Left renal cortex interstitium (tissue), 4 donors: ENCODE measurements around the gene PAK1. TPM values are rescaled to one million over a fixed set of nuclear protein-coding genes. Genes with fewer than 3 reads are reported as not detected.

Source experiments
- DNase-seq, 4 donors: peaks; one replicate each; pipeline ENCODE4 v3.0.0-alpha.2; 2013; ENCODE audit warnings: low read depth in 4 of 4, low spot score in 2 of 4, missing footprints in 1 of 4
- polyA plus RNA-seq, 4 donors: library from polyadenylated mRNA; unstranded; fragments of 120-200 nt; gene quantifications; one replicate each; pipeline ENCODE4 v1.2.1, GENCODE V29; 2013; ENCODE audit not compliant: insufficient read length in 4 of 4

PAK1 gene
- polyA plus RNA-seq, 4 donors, result 72.8 to 99.2 (median 85.9) TPM

DNA sequence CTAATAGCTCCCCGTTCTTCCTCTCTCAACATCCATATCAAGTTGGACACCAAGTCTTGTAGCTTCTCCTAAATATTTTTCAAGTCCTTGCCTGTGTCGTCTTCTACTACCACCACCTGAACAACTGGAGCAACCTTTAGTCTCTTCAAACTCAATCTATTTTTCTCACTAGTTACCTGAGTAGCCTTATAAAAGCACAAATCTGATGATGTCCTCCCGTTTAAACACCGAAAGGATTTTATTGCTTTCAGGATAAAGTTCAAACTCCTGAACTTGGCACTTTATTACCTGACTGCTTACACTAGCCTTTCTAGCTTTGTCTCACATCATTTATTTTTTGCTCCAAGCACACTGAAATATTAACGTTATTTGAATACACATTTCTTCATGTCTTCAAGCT lies 1.3 kb upstream of the PAK1 start:
- no peak for DNase-seq

GRCh38 chr11:77474684-77475060 lies 778 bp upstream of the PAK1 start:
- no peak for DNase-seq

GRCh38 chr11:77472991-77473800 lies 698 bp downstream of the PAK1 start:
- peak in 2 of 4 donors; percentile 29 to 48 for DNase-seq

DNA sequence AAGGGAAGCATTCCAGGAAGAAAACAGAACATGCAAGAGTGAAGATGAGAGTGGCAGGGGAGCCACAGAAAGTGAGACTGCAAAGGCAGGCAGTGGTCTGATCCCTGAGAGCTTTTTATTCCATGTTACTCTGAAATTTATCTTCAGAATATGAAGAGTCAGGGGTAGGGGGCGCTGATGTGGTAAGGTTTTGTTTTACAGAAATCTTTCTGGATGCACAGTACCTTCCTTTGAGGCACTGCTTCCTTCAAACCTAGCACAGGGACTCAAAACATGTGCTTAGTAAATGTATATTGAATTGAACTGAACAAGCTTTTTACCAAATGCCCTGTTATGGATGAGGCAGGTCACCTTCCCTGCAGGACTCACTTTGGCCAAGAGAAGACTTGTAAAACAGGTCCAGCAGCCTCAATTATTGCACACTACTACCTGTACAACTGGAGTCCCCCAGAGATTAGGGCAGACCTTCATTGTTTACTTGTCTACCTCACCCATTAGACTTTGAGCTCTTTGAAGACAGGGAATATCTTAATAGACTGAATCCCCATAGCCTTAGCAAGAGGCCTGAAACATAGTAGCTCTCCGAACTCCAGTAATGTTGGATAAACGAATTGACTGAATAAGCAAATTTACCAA lies 2.2 kb downstream of the PAK1 start:
- DNase-seq, result peak in 2 of 4 donors; percentile 19 to 28

DNA sequence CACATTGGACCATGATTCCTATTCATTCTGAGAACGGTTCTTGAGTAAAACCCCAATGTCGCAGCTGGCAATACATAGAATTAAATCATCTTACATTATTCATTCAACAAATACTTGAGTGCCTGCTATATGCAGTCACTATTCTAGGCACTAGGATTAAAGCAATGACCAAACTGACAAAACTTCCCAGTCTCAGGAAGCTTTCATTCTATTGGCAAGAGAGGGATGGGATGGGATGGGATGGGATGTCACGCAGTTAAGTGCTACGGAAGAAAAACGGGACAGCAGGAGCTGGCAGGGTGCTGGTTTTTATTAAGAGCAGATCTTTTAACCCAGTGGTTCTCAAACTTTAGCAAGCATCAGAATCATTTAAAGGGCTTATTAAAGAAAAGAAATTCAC lies 2.9 kb downstream of the PAK1 start:
- DNase-seq, result no peak

DNA sequence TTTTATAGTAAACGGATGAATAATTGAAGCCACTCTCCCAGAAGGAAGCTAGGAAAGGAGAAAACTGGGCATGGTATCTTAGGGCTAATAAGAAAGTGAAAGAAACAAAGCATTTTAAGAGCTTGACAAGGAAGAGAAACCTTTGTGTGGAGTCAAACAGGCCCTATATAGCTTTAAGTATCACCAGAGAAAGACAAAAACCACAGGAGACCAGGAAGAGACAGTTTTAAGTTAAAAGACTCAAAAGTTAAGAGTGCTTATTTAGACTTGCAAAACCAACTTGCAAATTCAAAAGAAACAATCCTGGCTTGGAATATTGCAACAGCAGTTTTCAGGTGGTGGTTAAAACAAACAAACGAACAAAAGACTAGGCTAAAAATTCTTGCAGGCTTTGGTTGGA lies 3.4 kb downstream of the PAK1 start:
- DNase-seq, result no peak

DNA sequence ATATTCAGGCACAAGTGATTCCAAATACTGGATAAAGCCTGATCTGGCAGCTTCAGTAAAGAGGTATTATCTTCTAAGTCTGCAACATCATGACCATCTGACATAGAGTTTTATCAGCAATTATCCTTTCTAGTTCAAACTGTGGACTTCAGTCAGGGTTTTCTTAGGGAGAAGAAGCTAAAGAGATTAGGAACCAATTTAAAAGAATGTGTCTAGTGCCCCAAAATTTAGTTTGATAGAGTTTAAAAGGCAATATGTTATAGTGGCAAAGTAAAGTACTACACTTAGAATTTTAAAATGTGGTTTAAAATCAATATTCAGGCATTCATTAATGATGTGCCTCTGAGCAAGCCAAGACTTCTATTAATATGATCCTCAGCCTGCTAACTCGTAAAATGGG lies 5.4 kb downstream of the PAK1 start:
- no peak for DNase-seq

DNA sequence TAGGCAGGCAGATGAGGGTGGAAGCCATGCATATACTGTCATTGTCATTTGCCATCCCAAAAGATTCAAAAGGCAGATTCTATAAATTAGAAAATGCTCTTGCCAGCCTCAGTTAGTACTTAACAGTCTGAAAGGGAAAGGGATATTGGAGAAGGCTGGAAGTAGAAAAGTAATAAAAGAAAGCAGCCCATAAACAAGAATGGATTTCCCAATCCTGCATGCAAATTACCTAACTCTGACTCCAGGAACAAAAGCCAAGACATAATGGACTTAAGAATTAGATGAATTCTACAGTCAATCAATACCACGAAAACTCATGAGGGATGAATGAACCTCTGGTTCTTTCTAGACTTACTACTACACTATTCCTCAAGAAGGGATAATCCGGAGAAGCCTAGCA lies 5.9 kb downstream of the PAK1 start:
- DNase-seq, result no peak

DNA sequence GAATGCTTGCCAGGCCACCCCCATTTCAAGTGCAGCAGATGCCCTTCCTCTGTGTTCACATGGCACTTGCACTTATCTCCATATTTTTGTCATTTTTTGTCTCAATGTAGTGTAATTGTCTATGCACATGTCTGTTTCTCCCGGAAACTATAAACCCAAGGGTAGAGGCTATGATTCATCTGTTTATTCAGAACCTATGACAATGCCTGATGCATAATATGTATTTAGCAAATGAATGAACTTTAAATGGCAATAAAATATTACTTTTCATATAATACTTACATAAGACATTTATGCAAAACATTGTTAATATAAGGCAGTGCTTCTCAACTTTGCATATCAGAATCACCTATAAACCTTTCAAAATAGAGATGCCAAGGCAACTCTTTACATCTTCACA lies 6.7 kb downstream of the PAK1 start:
- no peak for DNase-seq

GRCh38 chr11:77457340-77457739 lies 16.6 kb downstream of the PAK1 start:
- DNase-seq, result no peak

DNA sequence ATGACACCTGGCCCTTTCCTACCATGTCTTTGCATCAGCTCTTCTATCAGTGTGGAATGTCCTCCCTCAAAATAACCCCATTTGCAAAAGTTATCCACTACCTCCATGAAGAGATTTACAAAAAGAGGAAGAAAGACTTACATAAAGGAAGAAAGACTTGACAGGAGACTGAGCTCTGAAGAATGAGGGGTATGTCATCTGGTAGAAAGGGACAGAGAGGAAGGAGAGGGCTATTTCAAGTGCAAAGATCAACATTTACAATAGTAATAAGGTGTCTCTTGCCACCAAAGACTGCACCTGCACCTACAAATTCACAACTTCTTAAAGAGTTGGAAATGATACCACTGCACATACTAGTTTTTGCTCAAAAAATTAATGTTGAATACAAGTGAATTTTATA lies 18.2 kb downstream of the PAK1 start:
- no peak for DNase-seq

DNA sequence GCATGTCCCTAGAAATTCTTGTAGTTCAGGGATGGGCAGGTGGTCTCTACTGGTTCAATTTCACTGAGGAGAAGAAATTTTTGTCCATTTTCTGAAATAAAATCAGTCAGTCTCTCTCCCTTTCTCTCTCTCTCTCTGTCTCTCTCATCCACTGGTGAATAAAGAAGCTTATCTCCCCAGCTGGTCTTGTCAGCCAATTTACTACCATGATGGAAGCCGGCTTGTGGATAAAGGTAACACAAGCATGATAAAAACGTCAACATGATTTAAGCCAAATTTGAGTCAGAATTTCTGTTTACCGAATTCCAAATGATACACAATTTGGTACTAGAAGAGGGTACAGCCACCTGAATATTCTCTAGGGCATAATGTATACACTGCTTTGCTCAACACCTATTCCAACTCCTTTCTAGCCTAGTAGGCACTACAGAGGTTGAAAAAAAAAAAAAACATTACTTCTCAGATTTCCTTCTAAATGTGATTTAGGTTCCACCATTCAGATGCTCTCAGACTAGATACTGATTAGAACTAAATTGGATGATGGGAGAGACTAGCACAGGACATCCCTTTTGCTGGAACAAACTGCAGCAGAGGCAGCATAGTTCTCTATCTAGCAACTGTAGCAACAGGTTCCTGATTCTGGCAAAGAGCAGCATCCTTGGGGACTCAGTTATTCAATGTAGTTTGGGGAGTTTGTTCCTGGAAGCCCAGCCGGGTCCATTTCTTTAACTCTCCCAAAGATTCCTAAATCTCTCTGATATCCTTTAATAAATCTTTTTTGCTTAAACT lies 18.8 kb downstream of the PAK1 start:
- peak in 2 of 4 donors; percentile 9 to 17 for DNase-seq

DNA sequence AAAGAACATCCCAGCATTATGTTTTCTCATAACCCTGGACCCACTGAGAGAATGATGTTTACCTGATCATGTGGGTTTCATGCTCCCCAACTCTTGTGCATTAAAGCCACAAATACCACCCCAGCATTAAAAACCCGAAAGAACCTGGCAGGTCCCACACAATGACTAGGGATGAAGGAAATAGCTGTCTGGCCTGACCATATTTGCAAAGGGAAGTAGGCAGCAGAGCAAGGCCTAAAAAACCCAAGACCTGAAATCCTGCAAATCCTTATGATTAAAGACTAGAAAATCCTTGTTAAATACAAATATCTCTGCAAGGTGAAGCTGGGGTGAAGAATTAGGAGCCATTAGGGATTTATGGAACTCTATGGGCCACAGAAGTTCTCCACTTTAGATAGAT lies 23.7 kb downstream of the PAK1 start:
- DNase-seq, result no peak

DNA sequence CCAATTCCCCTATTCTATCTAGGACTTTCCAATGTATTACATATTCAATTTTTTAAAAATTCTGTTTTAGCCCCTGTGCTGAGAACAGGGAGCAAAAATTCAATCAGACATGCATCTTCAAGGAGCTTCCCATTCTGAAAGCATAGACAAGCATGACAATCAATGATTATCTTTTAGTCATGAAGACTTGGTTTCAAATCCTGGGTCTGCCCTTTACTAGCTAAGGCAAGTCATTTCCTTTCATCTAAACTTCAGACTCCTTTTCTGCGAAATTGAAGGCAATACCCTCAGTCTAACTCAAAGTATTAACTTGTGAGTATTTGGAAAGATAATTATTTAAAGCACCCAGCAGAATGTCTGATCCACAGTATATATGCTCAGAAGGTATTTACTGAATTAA lies 24.1 kb downstream of the PAK1 start:
- DNase-seq, result no peak

DNA sequence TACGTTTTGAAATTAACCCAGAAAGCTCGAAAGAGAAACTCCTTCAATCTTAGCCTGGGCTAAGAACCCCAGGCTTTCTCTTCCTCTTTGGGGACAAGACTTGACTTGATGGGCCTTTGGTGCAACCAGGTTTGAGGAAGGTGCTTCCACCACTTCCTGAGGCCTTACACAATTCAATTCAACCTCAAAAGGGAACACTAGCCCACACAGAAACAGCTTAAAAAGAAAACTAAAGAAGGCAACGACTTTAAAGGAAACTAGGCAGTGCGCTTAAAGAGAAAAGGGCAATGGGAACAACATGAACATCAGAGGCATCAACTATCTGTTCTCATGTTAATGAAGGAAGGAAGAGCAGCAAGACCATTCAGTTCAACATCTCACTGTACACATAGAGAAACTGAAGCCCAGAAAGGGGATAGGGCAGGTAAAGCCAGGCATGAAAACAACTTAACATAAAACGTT lies 24.8 kb downstream of the PAK1 start:
- no peak for DNase-seq

- no peak for DNase-seq
Measured at GRCh38 chr11:77448269-77448668, 25.6 kb downstream of the PAK1 start.

DNA sequence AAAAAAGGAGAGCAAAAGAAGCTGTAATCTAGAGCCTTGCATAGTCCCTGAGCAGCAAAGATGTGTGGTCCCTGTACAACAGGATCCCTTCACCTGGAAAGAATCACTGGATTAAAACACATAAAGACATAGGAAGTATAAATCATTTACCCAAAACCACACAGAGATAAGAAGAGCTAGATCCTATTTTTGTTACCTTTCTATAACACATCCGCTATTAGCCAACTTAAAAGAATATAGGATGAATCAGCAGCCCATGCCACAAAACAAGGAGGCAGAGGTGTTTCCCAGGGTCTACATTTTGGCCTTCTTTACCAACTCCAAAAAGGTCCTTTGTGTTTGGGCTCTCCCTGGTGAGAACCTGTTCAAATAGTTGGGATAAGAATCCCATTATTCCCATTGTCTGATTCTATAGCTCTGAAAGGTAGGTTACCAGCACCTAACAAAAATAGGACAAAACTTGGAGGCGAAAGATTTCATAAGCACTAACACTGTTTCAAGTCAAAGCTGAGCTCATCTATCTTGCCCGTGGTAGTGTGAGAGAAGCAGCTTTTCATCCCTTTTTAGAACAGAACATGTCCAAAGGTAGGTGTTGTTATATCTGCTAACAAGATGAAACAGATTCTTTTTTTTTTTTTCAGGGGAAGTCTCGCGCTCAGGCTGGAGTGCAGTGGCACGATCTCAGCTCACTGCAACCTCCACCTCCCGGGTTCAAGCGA lies 26.8 kb downstream of the PAK1 start:
- DNase-seq, result no peak

DNA sequence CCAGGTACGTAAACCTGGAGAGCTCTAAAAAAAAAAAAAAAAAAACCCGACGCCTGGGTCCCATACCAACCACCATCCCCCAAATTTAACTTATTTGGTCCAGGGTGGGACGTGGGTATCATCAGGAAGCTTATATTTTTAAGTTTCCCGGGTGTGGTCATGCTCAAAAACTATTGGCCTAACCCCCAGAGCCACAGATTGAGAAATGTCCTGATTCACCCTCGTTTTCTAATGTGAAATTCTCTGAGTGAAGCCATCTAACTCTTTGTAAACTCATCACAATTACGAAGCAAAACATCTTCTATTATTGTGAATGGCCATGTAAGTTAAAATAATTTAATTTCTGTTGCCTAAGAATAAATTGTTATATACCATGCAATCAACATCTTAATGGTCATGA lies 29.6 kb downstream of the PAK1 start:
- DNase-seq, result no peak

DNA sequence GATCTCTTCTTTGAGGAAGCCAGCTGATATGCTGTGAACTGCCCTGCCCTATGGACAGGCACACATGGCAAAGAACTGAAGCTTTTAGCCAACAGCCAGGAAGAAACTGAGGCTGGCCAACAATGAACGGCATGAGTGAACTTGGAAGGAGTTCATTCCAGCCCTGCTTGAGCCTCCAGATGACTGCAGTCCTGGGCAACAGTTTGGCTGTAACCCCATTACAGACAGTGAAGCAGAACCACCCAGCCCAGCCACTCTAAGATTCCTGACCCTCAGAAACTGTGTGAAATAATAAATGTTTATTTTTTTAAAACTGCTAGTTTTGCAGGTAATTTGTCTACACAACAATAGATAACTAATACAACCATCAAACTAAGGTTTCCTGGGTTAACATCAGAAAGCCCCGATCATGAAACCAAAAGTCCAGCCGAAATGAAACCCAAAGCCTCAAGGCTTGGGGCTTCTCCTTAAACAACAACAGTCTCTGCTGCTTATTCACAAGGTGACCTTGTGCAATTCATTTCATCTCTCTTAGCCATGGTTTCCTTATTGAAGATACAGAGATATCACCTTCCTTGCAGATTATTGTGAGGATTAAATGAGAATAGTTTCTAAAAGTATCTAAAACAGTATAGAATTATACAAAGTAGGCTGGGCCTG lies 31.4 kb downstream of the PAK1 start:
- no peak for DNase-seq

- DNase-seq, result no peak
Measured at GRCh38 chr11:77441426-77441825, 32.5 kb downstream of the PAK1 start.
